Hepatocyte (in vitro differentiated cells): Measurements from ENCODE around the gene MACIR.

Experiments used
- CTCF ChIP-seq: fragments of 200-600 bp; sonication (generic); IDR thresholded peaks from 2 replicates; pipeline ENCODE4 v1.5.1; 2016; ENCODE audit warnings: antibody characterized with exemption, mild to moderate bottlenecking; ENCODE audit not compliant: poor library complexity
- EZH2 ChIP-seq: fragments of 200-600 bp; sonication (generic); IDR thresholded peaks from 2 replicates; pipeline ENCODE4 v1.6.1; 2016; ENCODE audit warnings: antibody characterized with exemption, mild to moderate bottlenecking, borderline replicate concordance
- EZH2phosphoT487 ChIP-seq: fragments of 200-600 bp; sonication (generic); IDR thresholded peaks from one replicate; pipeline ENCODE4 v1.6.1; 2018; ENCODE audit warnings: antibody characterized with exemption, mild to moderate bottlenecking, low read depth, moderate library complexity; ENCODE audit not compliant: unreplicated experiment, severe bottlenecking

GRCh38 chr5:103273952-103274351, 15.4 kb downstream of the MACIR start:
- TF ChIP-seq CTCF (no peak), EZH2 (no peak), EZH2phosphoT487 (no peak)
